DOHH2 (cell line): ENCODE data around the gene TAF4.

ENCODE experiments used
- EZH2phosphoT487 ChIP-seq: fragments of 200-600 bp; sonication (generic); IDR thresholded peaks from 2 replicates; pipeline ENCODE4 v1.6.1; 2017; ENCODE audit warnings: borderline replicate concordance, mild to moderate bottlenecking, antibody characterized with exemption, low read length, moderate library complexity, mixed read lengths
- TF ChIP-seq, protein P1 (sequence below): fragments of 200-600 bp; sonication (generic); IDR thresholded peaks from one replicate; pipeline ENCODE4 v1.5.1; 2014; ENCODE audit warnings: antibody characterized with exemption, mild to moderate bottlenecking, low read depth, low read length; ENCODE audit not compliant: poor library complexity, severe bottlenecking

DNA sequence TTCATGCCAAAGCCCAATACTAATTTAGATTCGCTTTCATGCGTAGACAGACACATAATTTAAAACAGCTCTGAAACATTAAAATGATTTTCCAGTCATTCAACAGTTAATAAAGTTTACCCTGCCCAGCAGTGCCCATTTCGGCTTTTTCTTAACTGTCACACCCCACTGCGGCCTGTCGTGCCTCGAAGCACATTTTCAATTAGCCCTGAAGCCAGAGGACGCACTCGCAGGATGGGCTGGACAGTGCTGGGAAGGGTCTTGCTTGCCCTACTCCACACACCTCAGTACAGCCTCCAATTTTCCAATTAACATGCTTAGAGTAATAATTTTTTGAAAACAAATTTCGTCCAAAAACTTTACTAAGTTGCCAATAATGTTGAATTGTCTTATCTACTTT is 35.3 kb downstream of the TAF4 start:
- TF ChIP-seq, protein P1, sequence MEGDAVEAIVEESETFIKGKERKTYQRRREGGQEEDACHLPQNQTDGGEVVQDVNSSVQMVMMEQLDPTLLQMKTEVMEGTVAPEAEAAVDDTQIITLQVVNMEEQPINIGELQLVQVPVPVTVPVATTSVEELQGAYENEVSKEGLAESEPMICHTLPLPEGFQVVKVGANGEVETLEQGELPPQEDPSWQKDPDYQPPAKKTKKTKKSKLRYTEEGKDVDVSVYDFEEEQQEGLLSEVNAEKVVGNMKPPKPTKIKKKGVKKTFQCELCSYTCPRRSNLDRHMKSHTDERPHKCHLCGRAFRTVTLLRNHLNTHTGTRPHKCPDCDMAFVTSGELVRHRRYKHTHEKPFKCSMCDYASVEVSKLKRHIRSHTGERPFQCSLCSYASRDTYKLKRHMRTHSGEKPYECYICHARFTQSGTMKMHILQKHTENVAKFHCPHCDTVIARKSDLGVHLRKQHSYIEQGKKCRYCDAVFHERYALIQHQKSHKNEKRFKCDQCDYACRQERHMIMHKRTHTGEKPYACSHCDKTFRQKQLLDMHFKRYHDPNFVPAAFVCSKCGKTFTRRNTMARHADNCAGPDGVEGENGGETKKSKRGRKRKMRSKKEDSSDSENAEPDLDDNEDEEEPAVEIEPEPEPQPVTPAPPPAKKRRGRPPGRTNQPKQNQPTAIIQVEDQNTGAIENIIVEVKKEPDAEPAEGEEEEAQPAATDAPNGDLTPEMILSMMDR = no peak
- TF ChIP-seq EZH2phosphoT487 = no peak
